ENCODE results near the gene CTDP1. TPM values are rescaled to one million over a fixed set of nuclear protein-coding genes. Genes with fewer than 3 reads are reported as not detected.

The CTDP1 gene
- total RNA-seq, 1 donor from 2014 or later: 20.8 TPM

DNA sequence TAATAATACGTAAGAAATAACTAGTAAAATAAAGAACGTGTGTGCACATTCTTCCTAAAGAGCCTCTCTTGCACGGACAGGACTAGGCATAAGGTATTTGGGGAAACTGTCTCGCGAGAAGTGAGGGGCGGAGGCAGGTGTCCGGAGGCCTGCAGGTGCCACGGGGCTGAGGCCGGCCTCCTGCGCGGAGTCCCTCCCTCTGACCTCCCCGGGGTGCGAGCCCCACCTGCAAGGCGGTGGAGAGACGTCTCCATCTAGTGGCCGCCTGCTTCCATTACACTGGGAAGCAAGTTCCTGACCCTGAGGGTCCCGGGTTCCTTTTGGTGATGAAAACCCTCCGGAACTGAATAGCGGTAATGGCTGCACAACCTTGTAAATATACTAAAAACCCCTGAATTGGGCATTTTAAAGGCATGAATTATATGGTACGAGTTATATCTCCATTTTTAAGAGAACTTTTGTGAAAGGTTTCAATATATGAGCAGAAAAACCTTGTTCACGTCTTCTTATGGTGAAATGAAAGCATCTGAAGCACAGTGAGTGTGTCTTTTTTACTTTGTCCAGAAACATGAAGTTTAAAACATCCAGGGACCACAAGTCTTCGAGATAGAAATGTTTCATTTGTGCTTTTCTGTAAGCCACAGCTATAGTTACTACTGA, 35.5 kb upstream of the CTDP1 start:
- no peak for DNase-seq (ENCODE audit: low spot score)

DNA sequence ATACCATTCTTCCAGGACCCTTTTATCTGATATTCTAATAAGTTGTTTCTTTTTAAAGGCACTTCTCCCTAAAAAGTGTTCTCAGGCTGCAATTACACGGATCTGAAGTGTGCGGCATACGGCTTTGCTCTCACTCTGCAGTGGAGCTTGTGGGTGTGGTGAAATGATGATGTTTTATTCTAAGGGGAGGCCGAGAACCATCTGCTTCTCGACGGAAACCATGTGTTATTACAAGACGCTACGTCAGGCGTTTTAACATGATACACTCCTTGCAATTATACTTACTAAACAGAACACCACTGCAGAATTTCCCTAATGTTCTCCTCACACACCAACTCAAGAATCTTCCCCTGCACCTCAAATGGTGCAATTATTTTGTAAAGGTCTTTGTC, 34.9 kb upstream of the CTDP1 start:
- no peak for DNase-seq (ENCODE audit: low spot score)

DNA sequence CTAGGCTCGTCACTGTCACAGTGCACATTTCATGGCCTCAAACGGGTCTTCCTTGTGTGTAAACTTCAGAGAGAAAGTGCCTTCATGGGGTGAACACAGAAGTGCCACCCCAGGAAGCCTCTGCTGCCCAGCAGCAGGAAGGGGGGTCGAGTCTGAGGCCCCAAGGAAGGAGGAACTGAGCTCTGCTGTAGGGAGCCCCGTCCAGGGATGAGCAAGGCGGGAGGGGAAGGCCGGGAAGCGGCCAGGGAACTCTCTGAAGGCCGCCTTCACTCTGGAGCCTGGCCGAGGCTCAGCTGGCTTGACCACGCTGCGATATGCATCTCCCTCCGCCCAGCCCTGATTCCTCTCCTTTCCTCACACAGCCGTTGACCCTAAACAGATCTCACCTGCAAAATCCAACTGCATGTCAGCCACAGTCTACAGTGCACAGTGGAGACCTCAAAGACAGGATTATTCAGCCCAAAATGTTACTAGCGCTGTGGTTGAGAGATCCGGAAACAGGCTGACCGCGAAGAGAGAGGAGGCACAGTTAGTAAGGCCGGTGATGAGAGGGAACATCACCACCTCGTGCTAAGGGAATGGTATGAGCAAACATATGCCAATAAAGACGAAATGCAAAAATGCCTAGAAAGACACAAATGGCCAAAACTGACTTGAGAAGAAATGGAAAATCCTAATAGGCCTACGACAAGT, 34.2 kb upstream of the CTDP1 start:
- no peak for DNase-seq (ENCODE audit: low spot score)

DNA sequence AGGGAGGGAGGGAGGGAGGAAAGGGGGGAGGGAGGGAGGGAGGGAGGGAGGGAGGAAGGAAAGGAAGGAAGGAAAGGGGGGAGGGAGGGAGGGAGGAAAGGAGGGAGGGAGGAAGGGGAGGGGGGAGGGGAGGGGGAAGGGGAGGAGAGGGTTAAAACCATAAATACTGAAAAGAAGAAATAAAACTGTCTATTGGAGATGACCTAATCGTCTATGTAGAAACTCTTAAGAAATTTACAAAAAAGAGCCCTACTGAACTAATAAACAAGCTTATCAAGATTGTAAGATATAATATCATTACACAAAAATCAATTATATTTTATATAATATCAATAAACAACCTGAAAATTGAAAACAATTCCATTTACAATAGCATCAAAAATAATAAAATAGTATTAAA, 32.3 kb upstream of the CTDP1 start:
- DNase-seq (ENCODE audit: low spot score): no peak

DNA sequence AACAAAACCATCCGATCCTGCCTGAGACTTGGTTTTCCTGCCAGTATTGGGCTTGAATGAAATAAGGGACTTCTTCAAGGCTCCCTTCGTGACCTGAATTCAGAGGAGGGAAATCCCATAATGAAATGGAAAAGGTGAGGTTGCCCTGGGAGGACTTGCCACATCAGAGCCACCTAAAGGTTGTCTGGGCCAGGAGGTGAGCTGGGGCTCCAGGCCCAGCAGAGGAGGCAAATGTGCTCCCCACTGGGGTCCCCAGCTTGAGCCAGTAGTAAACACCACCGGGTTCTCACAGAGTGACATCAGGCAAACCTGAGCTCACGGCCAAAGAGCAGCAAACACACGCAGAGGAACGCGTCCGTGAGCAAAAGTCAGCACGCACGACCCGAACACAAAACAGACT, 28.6 kb upstream of the CTDP1 start:
- no peak for DNase-seq (ENCODE audit: low spot score)

DNA sequence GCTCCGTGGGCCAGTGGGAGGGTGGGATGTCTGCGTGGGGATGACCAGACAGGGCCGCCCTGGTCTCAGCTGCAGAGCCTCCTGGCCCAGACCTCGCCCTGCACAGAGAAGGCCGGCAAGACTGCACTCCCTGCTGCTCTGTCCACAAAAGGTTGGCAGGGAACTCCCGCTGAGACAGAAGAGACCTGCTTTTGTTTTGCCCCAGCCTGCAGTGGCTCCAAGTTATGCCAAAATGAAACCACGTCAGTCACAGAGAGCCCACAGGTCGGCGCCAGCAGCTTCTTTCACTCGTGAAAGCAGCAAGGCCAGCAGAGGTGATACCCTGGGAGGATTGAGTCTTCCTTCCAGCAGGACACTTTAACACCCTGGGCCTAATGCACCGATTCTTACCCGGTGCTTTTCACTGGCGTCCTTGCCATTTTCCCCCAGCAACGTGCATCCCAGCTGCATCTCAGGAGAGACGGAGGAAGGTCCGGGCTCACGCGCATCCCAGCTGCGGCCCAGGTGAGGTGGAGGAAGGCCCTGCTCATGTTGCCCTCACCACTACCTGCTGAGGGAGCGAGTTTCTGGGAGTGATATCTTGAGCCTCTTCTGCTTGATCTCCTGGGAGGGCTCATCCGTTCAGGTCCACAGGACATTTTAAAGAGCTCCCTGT, 22.1 kb upstream of the CTDP1 start:
- DNase-seq (ENCODE audit: low spot score): no peak

DNA sequence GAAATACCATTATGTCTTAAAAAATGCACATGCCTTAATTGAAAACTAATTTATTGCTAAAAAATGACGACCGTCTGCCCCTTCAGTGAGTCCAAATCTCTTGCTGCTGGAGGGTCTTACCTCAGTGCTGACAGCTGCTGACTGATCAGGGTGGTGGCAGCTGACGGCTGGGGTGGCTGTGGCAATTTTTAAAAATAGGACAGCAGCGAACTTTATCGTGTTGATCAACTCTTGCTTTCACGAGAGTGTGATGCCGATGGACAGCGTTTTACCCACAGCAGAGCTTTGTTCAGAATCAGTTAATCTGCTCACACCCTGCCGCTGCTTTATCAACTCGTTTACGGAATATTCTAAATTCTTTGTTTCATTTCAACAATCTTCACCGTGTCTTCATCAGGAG, 21.2 kb upstream of the CTDP1 start:
- no peak for DNase-seq (ENCODE audit: low spot score)

DNA sequence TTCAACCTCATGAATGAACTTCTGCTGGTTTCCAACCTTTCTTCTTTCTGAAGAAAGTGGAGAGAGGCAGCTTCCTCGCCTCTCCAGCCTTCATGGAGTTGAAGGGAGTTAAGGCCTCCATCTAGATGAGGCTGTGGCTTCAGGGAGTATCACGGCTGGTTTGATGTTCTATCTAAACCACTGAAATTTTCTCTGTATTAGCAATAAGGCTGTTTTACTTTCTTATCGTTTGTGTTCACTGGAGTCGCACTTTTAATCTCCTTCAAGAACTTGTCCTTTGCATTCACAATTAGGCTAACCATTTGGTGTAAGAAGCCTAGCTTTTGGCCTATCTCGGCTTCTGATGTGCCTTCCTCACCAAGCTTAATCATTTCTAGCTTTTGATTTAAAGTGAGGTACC, 19.9 kb upstream of the CTDP1 start:
- DNase-seq (ENCODE audit: low spot score): no peak

DNA sequence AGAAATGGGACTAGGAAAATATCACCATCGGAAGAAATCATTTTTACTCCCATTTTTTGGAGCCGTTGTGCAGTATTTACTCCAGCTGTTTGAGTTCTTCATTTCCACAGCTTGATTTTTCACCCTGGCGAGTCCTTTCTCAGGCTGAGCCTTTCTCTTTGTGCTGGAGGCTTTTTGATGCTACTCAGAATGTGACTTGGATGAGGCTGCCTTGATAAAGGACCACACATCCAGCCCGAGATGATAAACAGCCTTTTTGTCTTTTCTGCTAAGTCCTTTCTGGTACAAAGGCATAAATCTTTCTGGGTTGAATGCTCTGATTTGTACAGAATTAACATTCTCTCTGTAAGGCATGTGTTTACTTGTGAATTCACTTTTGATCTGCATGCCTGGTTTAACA, 17.6 kb upstream of the CTDP1 start:
- DNase-seq (ENCODE audit: low spot score): no peak

DNA sequence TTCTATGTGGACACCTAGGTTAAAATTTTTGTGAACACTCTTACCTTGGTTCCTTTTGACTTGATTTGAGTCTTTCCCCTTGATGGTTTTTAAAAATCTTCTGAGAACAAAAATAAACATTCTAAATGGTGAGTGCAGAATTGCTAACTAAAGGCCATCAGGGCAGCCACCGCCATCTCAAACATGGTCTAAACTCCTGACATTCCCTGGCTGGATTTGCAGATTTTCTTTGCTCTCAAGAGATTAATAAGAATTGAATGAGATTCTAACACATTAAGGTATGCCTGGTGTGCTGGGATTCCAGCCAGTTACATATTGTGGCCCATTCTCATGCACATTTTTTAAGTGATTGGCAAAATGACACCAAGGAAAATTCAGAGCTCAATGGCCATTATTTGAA, 17.2 kb upstream of the CTDP1 start:
- no peak for DNase-seq (ENCODE audit: low spot score)

DNA sequence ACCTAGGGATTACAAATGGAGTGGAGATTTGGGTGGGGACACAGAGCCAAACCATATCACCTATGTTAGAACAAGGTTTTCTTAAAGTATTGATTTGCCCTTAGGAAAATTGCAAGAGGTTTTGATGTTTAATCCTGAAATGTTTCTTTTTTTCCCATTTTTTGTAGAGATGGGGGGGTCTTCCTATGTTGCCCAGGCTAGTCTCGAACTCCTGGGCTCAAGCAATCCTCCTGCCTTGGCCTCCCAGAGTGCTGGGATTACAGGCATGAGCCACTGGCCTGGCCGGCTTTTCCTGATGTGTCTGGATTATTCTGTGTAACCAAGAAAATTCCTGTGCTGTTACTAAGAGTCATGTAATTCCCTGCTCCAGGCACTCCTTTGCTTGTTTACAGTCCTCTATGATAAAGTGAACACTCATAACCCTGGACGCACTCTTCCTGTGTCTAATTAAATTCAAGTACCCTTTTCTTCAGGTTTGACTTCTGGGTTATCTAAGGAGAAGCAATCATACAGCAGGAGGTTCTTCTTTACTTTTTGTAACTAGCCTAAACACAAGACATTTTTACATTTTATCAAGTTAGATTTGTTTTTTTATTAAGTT, 15.0 kb upstream of the CTDP1 start:
- DNase-seq (ENCODE audit: low spot score): no peak

DNA sequence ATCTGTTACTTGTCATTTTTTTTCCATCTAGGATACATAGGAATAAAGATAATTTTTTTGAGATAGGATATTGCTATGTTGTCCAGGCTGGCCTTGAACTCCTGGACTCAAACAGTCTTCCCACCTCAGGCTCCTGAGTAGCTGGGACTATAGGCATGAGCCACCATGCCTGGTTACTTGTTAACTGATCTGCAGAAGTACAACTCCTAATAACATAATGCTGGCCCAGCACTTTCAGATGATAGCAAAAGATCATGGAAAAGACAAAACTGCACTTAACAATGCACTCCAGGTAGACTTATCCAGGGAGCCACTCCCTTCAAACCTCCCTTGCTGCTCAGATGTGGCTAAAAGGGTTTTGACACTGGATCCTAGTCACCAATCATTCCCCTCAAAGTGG, 11.4 kb upstream of the CTDP1 start:
- peak; percentile 11 for DNase-seq (ENCODE audit: low spot score)

DNA sequence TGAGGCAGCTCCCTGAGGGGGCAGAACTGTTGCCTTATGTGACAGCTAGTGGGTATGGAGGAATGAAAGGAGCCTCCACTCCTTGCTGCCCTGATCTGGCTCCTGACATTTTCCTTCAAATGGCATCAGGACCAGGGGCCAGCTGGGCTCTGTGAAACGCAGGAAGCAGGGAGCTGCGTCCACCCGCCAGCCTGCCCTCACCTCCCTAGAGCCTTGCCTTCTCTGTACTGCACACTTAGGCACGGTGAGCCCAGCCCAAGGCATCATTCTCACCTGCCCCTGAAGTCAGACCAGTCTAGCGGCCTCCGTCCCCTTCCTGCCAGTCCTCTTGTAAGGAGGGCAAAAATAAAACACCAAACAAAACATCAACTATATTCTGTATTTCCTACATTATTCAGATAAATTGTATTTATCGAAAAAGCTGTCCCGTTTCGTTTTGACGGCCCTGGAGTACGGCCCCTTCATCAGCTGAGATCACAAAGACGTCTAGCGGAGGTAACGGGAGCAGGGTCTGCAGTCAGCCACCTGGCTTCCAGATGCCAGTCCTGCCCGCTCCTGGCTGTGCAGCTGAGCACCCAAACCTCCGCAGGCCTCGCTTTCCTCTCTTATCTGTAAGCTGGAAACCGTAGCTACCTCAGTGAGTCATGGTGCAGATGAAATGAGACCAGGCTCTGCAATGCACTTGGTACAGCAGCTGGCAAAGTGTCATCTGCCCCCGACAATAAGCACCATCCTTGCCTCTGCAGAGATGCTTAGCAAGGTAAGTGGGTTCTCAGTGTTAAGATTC, 6.9 kb upstream of the CTDP1 start:
- peak; percentile 69 for DNase-seq (ENCODE audit: low spot score)

DNA sequence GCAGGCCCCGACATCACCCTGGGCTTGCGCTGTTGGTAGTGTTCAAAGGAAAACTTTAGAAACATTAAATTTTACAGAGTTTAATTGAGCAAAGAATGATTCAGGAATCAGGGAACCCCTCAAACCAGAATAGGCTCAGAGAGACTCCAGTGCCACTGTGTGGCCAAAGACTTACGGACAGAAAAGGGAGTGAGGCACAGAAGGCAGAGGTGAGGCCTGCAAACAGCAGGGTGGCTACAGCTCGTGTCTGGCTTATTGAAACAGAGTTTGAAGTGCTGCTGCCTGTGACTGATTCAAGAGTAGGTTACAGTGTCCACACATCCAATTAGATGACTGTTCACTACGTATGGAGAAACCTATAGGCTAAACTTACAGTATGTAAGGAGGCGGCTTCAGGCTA, 2.4 kb upstream of the CTDP1 start:
- peak; percentile 55 for DNase-seq (ENCODE audit: low spot score)

DNA sequence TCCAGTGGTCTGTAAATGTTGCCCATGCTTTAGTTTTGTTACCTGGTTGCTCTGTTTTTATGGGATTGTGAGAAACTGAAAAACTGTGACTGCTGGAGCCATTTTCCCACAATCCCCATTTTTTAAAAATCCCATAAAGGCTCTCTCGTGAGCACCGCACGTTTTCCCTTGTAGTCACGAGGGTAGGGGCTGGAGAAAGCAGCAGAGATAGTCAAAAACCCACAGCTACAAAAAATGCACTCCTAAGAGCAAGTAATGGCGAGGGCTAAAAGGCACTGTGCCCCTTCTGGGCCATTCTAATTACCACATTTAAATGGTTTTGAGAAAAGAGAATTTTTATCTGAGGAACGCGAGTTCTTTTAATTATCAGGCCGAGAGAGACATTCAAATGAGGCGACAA, 1.8 kb upstream of the CTDP1 start:
- peak; percentile 62 for DNase-seq (ENCODE audit: low spot score)

DNA sequence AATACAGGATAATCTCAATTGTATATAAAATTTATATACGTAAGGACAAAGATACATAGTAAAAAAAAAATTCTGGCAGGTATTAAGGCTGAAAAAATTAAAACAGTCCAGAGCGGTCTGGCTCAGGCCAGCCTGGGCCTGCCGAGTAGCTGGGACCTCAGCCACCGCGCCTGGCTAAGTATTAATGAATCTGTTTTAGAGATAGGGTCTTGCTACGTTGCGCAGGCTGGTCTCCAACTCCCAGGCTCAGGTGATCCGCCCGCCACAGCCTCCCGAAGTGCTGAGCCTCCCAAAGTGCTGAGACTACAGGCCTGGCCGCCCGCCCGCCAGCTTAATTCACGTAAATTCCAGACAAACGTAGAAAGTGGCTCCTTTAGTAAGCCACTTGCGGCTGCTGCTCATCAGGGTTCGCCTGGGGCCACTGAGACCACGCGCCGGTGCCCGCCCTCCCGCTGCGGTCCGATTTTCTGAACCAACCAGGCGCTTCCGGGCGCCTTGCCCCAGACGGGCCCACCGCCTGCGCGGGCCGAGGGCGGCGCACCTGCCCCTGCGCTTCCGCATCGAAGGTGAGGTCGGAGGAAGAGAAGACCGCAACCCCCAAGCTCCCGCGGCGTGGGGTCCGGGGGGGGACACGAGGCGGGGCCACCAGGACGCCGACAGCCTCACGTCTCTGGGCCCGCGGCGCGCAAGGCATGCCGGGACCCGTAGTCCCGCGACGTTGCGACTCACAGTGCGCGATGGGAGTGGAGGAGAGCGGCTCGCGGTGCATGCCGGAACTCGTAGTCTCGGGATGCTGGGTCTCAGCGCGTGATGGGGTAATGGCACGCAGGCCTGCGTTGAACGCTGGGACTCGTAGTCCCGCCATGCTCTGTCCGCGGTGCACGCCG, 695 bp upstream of the CTDP1 start:
- peak; percentile 99 for DNase-seq (ENCODE audit: low spot score)

DNA sequence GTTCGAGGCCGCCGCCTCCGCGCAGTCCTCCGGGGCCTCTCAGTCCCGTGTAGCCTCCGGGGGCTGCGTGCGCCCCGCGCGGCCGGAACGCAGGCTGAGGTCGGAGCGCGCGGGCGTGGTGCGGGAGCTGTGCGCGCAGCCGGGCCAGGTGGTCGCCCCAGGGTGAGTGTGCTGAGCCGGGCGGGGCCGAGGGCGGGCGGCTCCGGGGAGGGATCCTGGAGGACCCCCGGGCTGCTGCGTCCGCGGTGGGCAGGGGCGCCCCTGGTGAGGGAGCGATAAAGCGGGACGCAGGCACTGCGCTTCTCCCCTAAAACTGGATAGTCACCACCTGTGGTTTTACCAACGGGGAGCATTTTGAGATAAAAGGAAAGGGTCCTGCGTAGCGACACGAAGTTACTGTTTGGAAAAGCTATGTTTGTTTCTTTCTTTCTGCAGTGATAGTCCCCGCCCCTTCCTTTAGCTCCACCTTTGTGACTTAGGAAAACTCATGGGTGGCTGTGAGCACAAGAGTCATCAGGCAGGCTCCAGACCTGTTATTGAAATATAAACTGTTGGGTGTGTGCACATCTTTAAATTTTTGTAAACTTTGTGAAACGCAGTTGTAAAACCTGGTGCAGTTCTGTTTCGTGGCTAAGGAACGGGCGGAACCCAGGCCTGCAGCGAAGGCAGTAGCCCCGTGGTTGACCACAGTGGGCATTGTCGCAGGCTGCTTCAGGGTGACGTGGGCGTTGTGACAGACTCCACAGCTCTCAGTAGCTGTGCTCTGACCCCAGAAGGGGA, 687 bp downstream of the CTDP1 start:
- DNase-seq (ENCODE audit: low spot score): peak; percentile 86

DNA sequence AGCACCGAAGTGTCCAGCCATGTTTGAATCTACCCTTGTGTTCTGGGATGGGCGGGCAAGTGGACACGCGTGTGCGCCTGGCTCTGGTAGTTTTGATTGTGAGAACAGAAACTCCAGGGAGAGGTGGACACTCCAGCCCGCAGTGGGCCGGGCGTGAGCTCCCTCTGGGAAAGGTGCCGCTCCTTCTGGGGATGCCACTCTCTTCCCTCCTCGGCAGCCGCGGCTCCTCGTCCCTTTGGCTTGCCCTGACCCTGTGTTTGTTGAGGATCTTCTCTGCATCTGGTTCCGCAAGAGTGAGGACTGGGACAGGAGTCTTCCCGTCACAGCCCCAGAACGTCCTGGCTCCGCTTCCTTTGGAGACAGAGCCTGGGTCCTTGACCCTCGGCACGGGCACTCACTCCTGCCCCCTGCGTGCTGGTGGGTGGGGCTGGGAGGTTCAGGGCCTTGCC, 1.3 kb downstream of the CTDP1 start:
- peak; percentile 87 for DNase-seq (ENCODE audit: low spot score)

Measured in mesenteric fat pad (tissue), 1 donor.